Activated CD4-positive, alpha-beta T cell treated with anti-CD3 and anti-CD28 coated beads, Interleukin-2, amount 50 U/mL, for 24 hours (primary cell): ENCODE data around the gene PCDHB15.
"Not testable (repeated sequence)": the region's sequence is repeated elsewhere in the genome, so short reads cannot be mapped to it uniquely, and the experiment has no call there.

ENCODE experiments used
- DNase-seq, 2 donors: peaks; one replicate each; pipeline ENCODE4 v3.0.0-alpha.2; 2020; ENCODE audit warnings: low read depth in 1 of 2, low spot score in 1 of 2

Gene PCDHB15

DNA sequence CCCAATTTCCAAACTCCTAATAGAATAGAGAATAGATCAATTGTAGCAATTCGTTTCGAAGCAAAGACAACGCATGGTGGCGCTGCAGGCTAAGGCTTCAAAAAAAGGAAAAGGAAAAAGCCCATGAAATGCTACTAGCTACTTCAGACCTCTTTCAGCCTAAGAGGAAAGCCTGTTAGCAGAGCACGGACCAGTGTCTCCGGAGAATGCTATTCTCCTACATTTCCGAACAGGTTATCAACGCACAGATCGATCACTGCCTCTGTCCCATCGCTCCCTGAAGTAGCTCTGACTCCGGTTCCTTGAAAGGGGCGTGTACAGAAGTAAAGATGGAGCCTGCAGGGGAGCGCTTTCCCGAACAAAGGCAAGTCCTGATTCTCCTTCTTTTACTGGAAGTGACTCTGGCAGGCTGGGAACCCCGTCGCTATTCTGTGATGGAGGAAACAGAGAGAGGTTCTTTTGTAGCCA is at the start of gene PCDHB15:
TSS of gene PCDHB15 (plus strand) at position 146 of the 468 bp plus-strand sequence. CDS start at position 330, 184 bp downstream.
- no peak for DNase-seq

DNA sequence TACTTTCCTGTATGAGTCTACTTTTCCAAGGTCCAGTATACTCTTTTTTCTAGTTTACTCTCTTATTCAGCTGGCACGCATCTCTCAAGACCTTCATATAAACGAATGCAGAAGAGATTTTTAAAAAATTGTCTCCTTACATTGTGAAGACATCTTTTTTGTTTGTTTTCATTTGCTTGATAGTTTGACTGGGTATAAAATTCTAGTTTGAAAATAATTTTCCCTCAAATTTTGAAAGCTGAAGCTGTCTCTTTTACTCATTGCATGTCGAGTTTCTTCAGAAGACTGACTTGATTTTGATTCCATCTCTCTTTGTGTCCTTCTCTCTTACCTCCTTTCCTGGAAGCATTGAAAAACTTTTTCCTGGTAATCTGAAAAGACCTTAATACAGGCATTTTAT is 48.8 kb upstream of the PCDHB15 start:
- no peak for DNase-seq

DNA sequence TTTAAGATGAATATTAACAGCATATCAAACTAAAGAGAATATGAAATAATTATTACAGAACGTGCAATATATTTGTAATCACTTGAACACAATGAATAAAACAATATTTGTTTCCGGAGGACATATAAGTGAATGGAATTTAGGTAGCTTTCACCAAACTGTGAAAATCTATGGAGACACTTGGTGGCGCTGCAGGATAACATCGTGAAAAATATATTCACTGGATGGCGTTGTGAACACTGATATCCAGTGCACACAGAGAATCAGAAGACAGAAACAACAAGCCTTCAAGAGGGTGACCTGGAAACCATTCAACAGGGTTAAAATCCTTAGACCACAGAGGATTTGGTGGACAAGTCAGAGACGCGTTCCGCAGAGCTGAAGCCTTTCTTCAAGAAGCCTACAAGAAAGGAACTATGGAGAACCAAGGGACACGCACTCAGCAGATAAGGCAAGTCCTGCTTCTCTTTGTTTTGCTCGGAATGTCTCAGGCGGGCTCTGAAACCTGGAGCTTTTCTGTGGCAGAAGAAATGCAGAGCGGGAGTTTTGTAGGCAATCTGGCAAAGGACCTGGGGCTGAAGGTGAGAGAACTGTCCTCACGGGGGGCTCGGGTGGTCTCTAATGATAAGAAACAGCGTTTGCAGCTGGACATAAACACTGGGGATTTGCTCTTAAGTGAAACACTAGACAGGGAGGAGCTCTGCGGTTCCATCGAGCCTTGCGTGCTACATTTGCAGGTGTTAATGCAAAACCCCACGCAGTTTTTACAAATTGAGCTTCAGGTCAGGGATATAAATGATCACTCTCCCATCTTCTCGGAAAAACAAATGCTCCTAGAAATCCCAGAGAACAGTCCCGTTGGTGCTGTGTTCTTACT is 45.6 kb upstream of the PCDHB15 start, which contains the start of gene PCDHB11:
TSS of gene PCDHB11 (plus strand) at position 269 of the 877 bp plus-strand sequence. CDS start at position 417, 148 bp downstream.
- no peak for DNase-seq

DNA sequence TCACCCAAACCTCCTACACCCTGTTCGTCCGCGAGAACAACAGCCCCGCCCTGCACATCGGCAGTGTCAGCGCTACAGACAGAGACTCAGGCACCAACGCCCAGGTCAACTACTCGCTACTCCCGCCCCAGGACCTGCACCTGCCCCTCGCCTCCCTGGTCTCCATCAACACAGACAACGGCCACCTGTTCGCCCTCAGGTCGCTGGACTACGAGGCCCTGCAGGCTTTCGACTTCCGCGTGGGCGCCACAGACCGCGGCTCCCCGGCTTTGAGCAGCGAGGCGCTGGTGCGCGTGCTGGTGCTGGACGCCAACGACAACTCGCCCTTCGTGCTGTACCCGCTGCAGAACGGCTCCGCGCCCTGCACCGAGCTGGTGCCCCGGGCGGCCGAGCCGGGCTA is 44.1 kb upstream of the PCDHB15 start:
- not testable (repeated sequence) for DNase-seq

DNA sequence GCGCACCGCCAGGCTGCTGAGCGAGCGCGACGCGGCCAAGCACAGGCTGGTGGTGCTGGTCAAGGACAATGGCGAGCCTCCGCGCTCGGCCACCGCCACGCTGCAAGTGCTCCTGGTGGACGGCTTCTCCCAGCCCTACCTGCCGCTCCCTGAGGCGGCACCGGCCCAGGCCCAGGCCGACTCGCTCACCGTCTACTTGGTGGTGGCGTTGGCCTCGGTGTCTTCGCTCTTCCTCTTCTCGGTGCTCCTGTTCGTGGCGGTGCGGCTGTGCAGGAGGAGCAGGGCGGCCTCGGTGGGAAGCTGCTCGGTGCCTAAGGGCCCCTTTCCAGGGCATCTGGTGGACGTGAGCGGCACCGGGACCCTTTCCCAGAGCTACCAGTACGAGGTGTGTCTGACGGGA is 43.5 kb upstream of the PCDHB15 start:
- DNase-seq, result not testable (repeated sequence)

DNA sequence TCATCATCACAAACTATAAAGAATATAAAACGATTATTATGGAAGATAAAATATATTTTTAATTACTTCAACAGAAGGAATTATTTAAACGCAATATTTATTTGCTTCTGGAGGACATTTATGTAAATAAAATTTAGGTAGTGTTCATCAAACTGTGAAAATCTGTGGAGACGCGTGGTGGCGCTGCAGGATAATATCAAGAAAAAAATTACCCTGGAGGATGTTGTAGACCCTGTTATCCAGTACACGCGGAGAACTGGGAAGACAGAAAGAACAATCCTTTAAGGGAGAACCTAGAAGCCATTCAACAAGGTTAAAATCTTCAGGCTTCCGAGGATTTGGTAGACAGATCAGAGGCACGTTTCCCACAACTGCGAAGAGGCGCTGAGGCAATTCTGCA is 36.7 kb upstream of the PCDHB15 start, which contains the start of gene PCDHB12:
TSS of gene PCDHB12 (plus strand) at position 242 of the 400 bp plus-strand sequence. CDS start 189 bp downstream, outside the sequence.
- no peak for DNase-seq

DNA sequence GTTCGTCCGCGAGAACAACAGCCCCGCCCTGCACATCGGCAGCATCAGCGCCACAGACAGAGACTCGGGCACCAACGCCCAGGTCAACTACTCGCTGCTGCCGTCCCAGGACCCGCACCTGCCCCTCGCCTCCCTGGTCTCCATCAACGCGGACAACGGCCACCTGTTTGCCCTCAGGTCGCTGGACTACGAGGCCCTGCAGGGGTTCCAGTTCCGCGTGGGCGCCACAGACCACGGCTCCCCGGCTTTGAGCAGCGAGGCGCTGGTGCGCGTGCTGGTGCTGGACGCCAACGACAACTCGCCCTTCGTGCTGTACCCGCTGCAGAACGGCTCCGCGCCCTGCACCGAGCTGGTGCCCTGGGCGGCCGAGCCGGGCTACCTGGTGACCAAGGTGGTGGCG is 34.9 kb upstream of the PCDHB15 start:
- not testable (repeated sequence) for DNase-seq

DNA sequence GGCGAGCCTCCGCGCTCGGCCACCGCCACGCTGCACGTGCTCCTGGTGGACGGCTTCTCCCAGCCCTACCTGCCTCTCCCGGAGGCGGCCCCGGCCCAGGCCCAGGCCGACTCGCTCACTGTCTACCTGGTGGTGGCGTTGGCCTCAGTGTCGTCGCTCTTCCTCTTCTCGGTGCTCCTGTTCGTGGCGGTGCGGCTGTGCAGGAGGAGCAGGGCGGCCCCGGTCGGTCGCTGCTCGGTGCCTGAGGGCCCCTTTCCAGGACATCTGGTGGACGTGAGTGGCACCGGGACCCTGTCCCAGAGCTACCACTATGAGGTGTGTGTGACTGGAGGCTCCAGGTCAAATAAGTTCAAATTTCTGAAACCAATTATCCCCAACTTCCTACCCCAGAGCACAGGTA is 34.3 kb upstream of the PCDHB15 start:
- DNase-seq, result not testable (repeated sequence)

DNA sequence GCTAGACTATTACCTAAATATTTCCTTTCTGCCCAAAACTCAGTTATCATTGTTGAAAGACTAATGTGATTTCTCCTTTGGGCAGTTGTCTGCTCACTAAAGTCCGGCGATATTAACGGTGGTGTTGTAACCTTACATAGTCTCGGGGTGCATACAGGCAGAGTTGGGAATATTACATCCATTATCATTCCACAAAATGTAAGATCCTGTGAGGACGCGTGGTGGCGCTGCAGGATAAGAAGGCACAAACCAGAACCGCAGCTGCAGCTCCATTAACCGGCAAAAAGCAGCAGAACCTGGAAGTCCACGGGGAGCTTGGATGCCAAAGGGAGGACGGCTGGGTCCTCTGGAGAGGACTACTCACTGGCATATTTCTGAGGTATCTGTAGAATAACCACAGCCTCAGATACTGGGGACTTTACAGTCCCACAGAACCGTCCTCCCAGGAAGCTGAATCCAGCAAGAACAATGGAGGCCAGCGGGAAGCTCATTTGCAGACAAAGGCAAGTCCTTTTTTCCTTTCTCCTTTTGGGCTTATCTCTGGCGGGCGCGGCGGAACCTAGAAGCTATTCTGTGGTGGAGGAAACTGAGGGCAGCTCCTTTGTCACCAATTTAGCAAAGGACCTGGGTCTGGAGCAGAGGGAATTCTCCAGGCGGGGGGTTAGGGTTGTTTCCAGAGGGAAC is 31.4 kb upstream of the PCDHB15 start, which contains the start of gene PCDHB13:
TSS of gene PCDHB13 (plus strand) at position 264 of the 684 bp plus-strand sequence. CDS start at position 469, 205 bp downstream.
- DNase-seq, result not testable (repeated sequence)

DNA sequence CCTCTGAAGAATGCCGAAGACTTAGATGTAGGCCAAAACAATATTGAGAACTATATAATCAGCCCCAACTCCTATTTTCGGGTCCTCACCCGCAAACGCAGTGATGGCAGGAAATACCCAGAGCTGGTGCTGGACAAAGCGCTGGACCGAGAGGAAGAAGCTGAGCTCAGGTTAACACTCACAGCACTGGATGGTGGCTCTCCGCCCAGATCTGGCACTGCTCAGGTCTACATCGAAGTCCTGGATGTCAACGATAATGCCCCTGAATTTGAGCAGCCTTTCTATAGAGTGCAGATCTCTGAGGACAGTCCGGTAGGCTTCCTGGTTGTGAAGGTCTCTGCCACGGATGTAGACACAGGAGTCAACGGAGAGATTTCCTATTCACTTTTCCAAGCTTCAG is 30.6 kb upstream of the PCDHB15 start:
- not testable (repeated sequence) for DNase-seq

DNA sequence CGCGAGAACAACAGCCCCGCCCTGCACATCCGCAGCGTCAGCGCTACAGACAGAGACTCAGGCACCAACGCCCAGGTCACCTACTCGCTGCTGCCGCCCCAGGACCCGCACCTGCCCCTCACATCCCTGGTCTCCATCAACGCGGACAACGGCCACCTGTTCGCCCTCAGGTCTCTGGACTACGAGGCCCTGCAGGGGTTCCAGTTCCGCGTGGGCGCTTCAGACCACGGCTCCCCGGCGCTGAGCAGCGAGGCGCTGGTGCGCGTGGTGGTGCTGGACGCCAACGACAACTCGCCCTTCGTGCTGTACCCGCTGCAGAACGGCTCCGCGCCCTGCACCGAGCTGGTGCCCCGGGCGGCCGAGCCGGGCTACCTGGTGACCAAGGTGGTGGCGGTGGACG is 29.7 kb upstream of the PCDHB15 start:
- DNase-seq, result not testable (repeated sequence)

DNA sequence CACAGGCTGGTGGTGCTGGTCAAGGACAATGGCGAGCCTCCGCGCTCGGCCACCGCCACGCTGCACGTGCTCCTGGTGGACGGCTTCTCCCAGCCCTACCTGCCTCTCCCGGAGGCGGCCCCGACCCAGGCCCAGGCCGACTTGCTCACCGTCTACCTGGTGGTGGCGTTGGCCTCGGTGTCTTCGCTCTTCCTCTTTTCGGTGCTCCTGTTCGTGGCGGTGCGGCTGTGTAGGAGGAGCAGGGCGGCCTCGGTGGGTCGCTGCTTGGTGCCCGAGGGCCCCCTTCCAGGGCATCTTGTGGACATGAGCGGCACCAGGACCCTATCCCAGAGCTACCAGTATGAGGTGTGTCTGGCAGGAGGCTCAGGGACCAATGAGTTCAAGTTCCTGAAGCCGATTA is 29.2 kb upstream of the PCDHB15 start:
- DNase-seq, result not testable (repeated sequence)

DNA sequence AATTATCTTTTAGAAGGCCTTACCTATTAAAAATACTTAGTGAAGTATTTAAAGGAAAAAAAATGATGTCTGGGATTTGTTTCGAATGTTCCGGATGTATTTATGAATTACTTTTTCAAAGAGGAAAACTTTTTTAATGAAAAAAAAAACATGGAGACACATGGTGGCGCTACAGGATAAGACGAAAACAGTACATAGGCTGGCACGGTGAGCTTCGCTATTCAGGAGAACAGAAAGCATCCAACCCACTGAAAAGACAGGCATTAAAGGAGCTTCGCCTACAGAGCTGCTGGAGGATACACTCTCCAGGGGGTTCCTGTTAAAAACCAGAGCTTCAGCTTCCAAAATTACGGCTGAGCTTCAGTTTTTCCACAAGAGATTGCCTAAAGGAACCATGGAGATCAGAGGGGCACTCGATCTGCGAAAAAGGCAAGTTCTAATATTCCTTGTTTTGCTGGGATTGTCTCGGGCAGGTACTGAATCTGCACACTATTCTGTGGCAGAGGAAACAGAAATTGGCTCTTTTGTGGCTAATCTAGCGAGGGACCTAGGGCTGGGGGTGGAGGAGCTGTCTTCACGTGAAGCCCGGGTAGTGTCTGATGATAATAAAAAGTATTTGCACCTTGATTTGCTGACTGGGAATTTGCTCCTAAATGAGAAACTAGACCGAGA is 21.9 kb upstream of the PCDHB15 start, which contains the start of gene PCDHB14:
TSS of gene PCDHB14 (plus strand) at position 232 of the 672 bp plus-strand sequence. CDS start at position 395, 163 bp downstream.
- no peak for DNase-seq

DNA sequence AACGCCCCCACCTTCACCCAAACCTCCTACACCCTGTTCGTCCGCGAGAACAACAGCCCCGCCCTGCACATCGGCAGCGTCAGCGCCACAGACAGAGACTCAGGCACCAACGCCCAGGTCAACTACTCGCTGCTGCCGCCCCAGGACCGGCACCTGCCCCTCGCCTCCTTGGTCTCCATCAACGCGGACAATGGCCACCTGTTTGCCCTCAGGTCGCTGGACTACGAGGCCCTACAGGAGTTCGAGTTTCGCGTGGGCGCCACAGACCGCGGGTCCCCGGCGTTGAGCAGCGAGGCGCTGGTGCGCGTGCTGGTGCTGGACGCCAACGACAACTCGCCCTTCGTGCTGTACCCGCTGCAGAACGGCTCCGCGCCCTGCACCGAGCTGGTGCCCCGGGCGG is 20.4 kb upstream of the PCDHB15 start:
- not testable (repeated sequence) for DNase-seq

DNA sequence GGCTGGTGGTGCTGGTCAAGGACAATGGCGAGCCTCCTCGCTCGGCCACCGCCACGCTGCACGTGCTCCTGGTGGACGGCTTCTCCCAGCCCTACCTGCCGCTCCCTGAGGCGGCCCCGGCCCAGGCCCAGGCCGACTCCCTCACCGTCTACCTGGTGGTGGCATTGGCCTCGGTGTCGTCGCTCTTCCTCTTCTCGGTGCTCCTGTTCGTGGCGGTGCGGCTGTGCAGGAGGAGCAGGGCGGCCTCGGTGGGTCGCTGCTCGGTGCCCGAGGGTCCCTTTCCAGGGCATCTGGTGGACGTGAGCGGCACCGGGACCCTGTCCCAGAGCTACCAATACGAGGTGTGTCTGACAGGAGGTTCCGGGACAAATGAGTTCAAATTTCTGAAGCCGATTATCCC is 19.8 kb upstream of the PCDHB15 start:
- not testable (repeated sequence) for DNase-seq

DNA sequence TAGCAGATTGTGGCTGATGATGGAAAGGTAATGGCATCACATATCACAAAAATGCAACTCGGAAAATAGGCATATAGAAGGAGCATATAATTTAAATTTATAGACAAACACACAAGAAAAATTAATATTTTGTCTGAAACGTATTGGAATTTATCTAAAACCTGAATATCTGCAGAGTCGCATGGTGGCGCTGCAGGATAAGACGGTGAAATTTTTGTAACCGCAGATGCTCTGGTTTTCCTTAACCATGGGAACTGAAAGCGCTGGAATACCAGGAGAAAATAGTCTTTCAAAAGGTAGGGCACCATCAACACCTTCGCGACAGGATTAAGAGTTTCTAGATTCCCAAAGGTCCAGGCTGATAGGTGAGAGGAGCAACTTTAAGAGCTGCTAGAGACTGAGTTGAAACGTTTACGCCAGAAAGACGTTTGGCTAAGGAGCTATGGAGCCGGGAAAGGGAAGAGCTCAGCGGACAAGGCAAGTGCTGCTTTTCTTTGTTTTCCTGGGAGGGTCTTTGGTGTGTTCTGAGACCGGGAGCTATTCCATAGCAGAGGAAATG is 11.0 kb upstream of the PCDHB15 start:
- DNase-seq, result no peak

DNA sequence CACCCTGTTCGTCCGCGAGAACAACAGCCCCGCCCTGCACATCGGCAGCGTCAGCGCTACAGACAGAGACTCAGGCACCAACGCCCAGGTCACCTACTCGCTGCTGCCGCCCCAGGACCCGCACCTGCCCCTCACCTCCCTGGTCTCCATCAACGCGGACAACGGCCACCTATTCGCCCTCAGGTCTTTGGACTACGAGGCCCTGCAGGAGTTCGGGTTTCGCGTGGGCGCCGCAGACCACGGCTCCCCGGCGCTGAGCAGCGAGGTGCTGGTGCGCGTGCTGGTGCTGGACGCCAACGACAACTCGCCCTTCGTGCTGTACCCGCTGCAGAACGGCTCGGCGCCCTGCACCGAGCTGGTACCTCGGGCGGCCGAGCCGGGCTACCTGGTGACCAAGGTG is 9.3 kb upstream of the PCDHB15 start:
- not testable (repeated sequence) for DNase-seq

DNA sequence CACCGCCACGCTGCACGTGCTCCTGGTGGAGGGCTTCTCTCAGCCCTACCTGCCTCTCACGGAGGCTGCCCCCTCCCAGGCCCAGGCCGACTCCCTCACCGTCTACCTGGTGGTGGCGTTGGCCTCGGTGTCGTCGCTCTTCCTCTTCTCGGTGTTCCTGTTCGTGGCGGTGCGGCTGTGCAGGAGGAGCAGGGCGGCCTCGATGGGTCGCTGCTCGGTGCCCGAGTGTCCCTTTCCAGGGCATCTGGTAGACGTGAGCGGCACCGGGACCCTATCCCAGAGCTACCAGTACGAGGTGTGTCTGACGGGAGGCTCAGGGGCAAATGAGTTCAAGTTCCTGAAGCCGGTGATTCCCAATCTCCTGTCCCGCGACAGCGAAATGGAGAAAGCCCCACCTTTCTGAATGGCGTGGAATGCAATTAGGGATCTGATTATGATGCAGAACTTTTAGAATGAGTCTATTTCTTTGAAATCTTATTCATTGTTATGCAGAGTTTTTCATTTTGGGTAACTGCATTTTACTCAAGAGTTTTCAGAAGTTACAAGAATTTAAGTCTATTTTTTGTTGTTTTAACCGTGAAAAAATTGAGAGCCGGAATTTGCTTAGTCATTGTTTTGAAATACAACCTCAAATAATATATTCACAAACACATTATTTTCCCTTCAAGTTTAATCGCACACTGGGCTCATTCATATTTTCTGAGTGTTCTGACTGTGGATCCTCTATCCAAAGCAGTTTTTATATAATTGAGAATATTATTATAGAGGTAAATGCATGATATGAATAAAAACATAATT is 8.5 kb upstream of the PCDHB15 start:
- DNase-seq, result no peak

DNA sequence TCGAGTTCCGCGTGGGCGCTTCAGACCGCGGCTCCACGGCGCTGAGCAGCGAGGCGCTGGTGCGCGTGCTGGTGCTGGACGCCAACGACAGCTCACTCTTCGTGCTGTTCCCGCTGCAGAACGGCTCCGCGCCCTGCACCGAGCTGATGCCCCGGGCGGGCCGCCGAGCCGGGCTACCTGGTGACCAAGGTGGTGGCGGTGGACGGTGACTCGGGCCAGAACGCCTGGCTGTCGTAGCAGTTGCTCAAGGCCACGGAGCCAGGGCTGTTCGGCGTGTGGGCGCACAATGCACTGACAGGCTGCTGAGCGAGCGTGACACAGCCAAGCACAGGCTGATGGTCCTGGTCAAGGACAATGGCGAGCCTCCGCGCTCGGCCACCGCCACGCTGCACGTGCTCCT is 3.7 kb upstream of the PCDHB15 start:
- no peak for DNase-seq

DNA sequence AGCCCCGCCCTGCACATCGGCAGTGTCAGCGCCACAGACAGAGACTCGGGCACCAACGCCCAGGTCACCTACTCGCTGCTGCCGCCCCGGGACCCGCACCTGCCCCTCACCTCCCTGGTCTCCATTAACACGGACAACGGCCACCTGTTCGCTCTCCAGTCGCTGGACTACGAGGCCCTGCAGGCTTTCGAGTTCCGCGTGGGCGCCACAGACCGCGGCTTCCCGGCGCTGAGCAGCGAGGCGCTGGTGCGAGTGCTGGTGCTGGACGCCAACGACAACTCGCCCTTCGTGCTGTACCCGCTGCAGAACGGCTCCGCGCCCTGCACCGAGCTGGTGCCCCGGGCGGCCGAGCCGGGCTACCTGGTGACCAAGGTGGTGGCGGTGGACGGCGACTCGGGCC is 1.8 kb downstream of the PCDHB15 start:
- not testable (repeated sequence) for DNase-seq
